Endodermal cell (in vitro differentiated cells): Measurements from ENCODE around the gene ACP3. TPM values are rescaled to one million over a fixed set of nuclear protein-coding genes. Genes with fewer than 3 reads are reported as not detected.

Experiments
- DNase-seq: peaks from one replicate; pipeline ENCODE4 v3.0.0-alpha.2; 2017
- H3K27ac ChIP-seq: 2 replicates; pipeline ENCODE4 v1.5.1; 2013; ENCODE audit warnings: mild to moderate bottlenecking, low read depth, low read length, moderate library complexity
- H3K27me3 ChIP-seq: 2 replicates; pipeline ENCODE4 v1.6.1; 2013; ENCODE audit warnings: mild to moderate bottlenecking, low read length, moderate library complexity; ENCODE audit not compliant: insufficient read depth, control insufficient read depth, poor library complexity, severe bottlenecking
- H3K36me3 ChIP-seq: 2 replicates; pipeline ENCODE4 v1.7.0; 2013; ENCODE audit warnings: mild to moderate bottlenecking, low read length, moderate library complexity; ENCODE audit not compliant: control insufficient read depth, insufficient read depth
- H3K4me1 ChIP-seq: one replicate; pipeline ENCODE4 v1.7.0; 2013; ENCODE audit warnings: low read length; ENCODE audit not compliant: control insufficient read depth, insufficient read depth
- H3K4me3 ChIP-seq: 2 replicates; pipeline ENCODE4 v1.5.1; 2013; ENCODE audit warnings: mild to moderate bottlenecking, low read length, moderate library complexity
- H3K9ac ChIP-seq: 2 replicates; pipeline ENCODE4 v1.6.1; 2013; ENCODE audit warnings: mild to moderate bottlenecking, low read length, moderate library complexity; ENCODE audit not compliant: poor library complexity, severe bottlenecking; ENCODE audit errors: extremely low read depth
- H3K9me3 ChIP-seq: 2 replicates; pipeline ENCODE4 v1.6.1; 2013; ENCODE audit warnings: mild to moderate bottlenecking, low read length, moderate library complexity; ENCODE audit not compliant: control insufficient read depth
- H3K27ac Mint-ChIP-seq: 2 replicates; pipeline ENCODE4 v1.8.0; 2020; ENCODE audit warnings: mixed read lengths
- H3K27me3 Mint-ChIP-seq: 2 replicates; pipeline ENCODE4 v1.8.0; 2021; ENCODE audit warnings: mild to moderate bottlenecking, mixed read lengths; ENCODE audit not compliant: insufficient read depth
- H3K36me3 Mint-ChIP-seq: 2 replicates; pipeline ENCODE4 v1.8.0; 2020; ENCODE audit warnings: low read depth, mixed read lengths
- H3K4me1 Mint-ChIP-seq: 2 replicates; pipeline ENCODE4 v1.8.0; 2020; ENCODE audit warnings: mixed read lengths
- H3K4me3 Mint-ChIP-seq: 2 replicates; pipeline ENCODE4 v1.8.0; 2020; ENCODE audit warnings: mild to moderate bottlenecking, moderate library complexity, mixed read lengths
- H3K9me3 Mint-ChIP-seq: 2 replicates; pipeline ENCODE4 v1.8.0; 2020; ENCODE audit warnings: mild to moderate bottlenecking, mixed read lengths
- WGBS, 2 experiments: methylation state at CpG; one replicate each; pipeline versions ENCODE4 v1.1.5 to v1.1.7; 2013; ENCODE audit warnings: missing lambda C conversion rate in 2 of 2, mixed read lengths in 1 of 2; ENCODE audit not compliant: insufficient coverage in 1 of 2, insufficient read length in 1 of 2; 5-methylcytosine and 5-hydroxymethylcytosine counted together
- total RNA-seq, 2 donors: library from RNA; stranded (reverse); fragmentation: NEBNext Ultra II Directional in 1 of 2; extraction: Animal tissue kit (Norgen Biotek cat#: 25700) in 1 of 2; gene quantifications; 2 replicates in 1 of 2; 3 replicates in 1 of 2; pipeline ENCODE4 v1.2.1, GENCODE V29; 2021
- TF ChIP-seq, protein P1 (sequence below): fragments of 200-600 bp; sonication (generic); conservative IDR thresholded peaks from 2 replicates; pipeline ENCODE4 v1.5.0; 2021; ENCODE audit warnings: antibody characterized with exemption, mild to moderate bottlenecking

ACP3 gene
- total RNA-seq, 2 donors from 2014 or later, result 17.0 to 24.6 TPM

DNA sequence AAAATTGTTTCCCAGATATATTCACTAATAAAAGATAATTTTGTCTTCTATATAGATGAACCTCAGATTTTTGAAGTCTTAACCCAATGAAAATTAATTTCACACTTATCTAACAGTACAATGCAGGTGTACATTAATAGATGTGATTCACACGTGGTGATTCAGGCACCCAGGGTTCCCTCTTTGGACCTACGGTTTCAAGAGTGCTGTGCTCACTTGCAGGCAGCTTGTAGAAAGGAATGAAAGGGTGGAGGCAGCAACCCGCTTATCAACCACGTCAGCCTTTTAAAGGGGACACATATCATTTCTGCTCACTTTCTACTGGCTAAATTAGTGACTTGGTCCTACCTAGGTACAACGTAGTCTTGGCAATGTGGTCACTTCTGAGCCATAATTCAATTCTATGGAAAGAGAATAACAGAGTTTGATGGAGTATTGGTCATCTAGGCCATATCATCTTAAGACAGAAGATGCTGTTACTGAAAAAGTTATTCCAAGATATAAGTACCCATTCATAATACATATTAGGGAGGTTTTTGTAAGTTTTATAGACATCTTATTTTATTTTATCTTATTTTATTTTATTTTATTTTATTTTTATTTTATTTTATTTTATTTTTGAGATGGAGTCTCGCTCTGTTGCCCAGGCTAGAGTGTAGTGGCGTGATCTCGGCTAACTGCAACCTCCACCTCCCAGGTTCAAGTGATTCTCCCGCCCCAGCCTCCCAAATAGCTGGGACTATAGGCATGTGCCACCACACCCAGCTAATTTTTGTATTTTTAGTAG, 37.9 kb downstream of the ACP3 start:
- H3K27me3 ChIP-seq, result no peaks in the 10 kb centered on the region
- Mint-ChIP-seq H3K4me1 (peaks cover 19% of the 10 kb centered on the region), H3K36me3 (no peaks in the 10 kb centered on the region), H3K9me3 (no peaks in the 10 kb centered on the region), H3K27ac (no peak overlapping the region), H3K4me3 (no peak overlapping the region), H3K27me3 (no peaks in the 10 kb centered on the region)
- no peak overlapping the region for H3K4me3 ChIP-seq
- no peaks in the 10 kb centered on the region for H3K9me3 ChIP-seq
- no peaks in the 10 kb centered on the region for H3K36me3 ChIP-seq
- 69 to 85% methylated on average over 3 to 9 of the region's 9 CpGs for WGBS, 2 experiments
- no peaks in the 10 kb centered on the region for H3K4me1 ChIP-seq
- DNase-seq, result no peak
- H3K27ac ChIP-seq, result no peak overlapping the region
- no peak overlapping the region for H3K9ac ChIP-seq
- TF ChIP-seq, protein P1, sequence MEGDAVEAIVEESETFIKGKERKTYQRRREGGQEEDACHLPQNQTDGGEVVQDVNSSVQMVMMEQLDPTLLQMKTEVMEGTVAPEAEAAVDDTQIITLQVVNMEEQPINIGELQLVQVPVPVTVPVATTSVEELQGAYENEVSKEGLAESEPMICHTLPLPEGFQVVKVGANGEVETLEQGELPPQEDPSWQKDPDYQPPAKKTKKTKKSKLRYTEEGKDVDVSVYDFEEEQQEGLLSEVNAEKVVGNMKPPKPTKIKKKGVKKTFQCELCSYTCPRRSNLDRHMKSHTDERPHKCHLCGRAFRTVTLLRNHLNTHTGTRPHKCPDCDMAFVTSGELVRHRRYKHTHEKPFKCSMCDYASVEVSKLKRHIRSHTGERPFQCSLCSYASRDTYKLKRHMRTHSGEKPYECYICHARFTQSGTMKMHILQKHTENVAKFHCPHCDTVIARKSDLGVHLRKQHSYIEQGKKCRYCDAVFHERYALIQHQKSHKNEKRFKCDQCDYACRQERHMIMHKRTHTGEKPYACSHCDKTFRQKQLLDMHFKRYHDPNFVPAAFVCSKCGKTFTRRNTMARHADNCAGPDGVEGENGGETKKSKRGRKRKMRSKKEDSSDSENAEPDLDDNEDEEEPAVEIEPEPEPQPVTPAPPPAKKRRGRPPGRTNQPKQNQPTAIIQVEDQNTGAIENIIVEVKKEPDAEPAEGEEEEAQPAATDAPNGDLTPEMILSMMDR, result no peak

- peaks cover 11% of the 10 kb centered on the region for H3K4me1 Mint-ChIP-seq
- H3K9me3 Mint-ChIP-seq, result no peaks in the 10 kb centered on the region
- H3K27ac Mint-ChIP-seq, result no peak overlapping the region
- DNase-seq, result no peak
- TF ChIP-seq, protein P1, result no peak
- Histone ChIP-seq H3K27ac (no peak overlapping the region), H3K4me1 (no peaks in the 10 kb centered on the region), H3K36me3 (no peaks in the 10 kb centered on the region), H3K4me3 (no peak overlapping the region), H3K27me3 (no peaks in the 10 kb centered on the region), H3K9ac (no peak overlapping the region), H3K9me3 (no peaks in the 10 kb centered on the region)
- H3K4me3 Mint-ChIP-seq, result no peak overlapping the region
- H3K27me3 Mint-ChIP-seq, result no peaks in the 10 kb centered on the region
- H3K36me3 Mint-ChIP-seq, result no peaks in the 10 kb centered on the region
- WGBS, 2 experiments, result 93 to 100% methylated on average over 5 of the region's 5 CpGs
Measured at GRCh38 chr3:132356568-132356967, 39.4 kb downstream of the ACP3 start.

DNA sequence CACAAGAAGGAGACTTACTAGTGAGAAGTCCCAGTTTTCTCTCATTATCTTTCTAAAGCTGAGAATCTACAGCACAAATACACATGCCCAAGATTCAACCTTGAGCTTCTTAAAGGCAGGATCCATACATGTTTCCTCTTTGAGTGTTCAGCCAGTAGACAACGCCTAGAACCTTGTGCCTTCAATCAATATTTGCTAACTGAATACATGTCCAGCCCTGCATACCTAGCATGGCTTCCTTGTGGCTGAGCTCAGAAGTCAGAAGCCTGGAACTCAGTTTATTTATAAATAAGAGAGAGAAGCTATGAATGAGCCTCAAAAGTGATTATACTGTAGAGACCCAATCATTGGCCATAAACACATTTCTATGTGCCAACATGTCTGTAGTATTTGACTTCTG, 43.5 kb downstream of the ACP3 start:
- Mint-ChIP-seq H3K9me3 (no peaks in the 10 kb centered on the region), H3K27ac (no peak overlapping the region), H3K27me3 (no peaks in the 10 kb centered on the region), H3K36me3 (no peaks in the 10 kb centered on the region), H3K4me3 (no peak overlapping the region), H3K4me1 (peaks cover 11% of the 10 kb centered on the region)
- no peak overlapping the region for H3K27ac ChIP-seq
- 95 to 100% methylated on average over 1 of the region's 1 CpG for WGBS, 2 experiments
- no peaks in the 10 kb centered on the region for H3K27me3 ChIP-seq
- H3K4me3 ChIP-seq, result no peak overlapping the region
- no peaks in the 10 kb centered on the region for H3K4me1 ChIP-seq
- no peaks in the 10 kb centered on the region for H3K36me3 ChIP-seq
- H3K9me3 ChIP-seq, result no peaks in the 10 kb centered on the region
- DNase-seq, result no peak
- H3K9ac ChIP-seq, result no peak overlapping the region
- TF ChIP-seq, protein P1, result no peak
